Measurements from ENCODE around the gene EXOC3. TPM values are rescaled to one million over a fixed set of nuclear protein-coding genes. Genes with fewer than 3 reads are reported as not detected.
A peak's percentile ranks its signal among the peaks of the same experiment; 100 is the strongest.

Gene EXOC3
- total RNA-seq, 2 experiments from 2014 or later: 72.4 to 77.5 TPM

GRCh38 chr5:415928-416635 is 26.9 kb upstream of the EXOC3 start:
- peaks cover 13% of the 10 kb centered on the region for H3K4me1 Mint-ChIP-seq
- POLR2A ChIA-PET: interaction anchor here (0.6 kb wide), 1 partner anchor 31 kb away, joined by 3 read pairs; no protein-coding TSS in a partner anchor
- no peaks in the 10 kb centered on the region for H3K9me3 Mint-ChIP-seq
- ATAC-seq (ENCODE audit: low read depth) (peak; percentile 23), DNase-seq (no peak)
- H3K27ac Mint-ChIP-seq: no peak overlapping the region
- no peaks in the 10 kb centered on the region for H3K27me3 Mint-ChIP-seq
- no peak overlapping the region for H3K4me3 Mint-ChIP-seq
- peaks cover 12% of the 10 kb centered on the region for H3K36me3 Mint-ChIP-seq

GRCh38 chr5:416636-416960 is 26.4 kb upstream of the EXOC3 start:
- POLR2A ChIA-PET: no interaction called here
- H3K27me3 Mint-ChIP-seq: no peaks in the 10 kb centered on the region
- no peaks in the 10 kb centered on the region for H3K9me3 Mint-ChIP-seq
- H3K4me1 Mint-ChIP-seq: peaks cover 11% of the 10 kb centered on the region
- H3K27ac Mint-ChIP-seq: no peak overlapping the region
- H3K36me3 Mint-ChIP-seq: peaks cover 9% of the 10 kb centered on the region
- DNase-seq: no peak
- H3K4me3 Mint-ChIP-seq: no peak overlapping the region
- ATAC-seq (ENCODE audit: low read depth): no peak

GRCh38 chr5:417301-418161 is 25.4 kb upstream of the EXOC3 start:
- H3K27ac Mint-ChIP-seq: no peak overlapping the region
- POLR2A ChIA-PET: no interaction called here

GRCh38 chr5:418162-419121 is 24.5 kb upstream of the EXOC3 start:
- DNase-seq (no peak), ATAC-seq (ENCODE audit: low read depth) (no peak)
- POLR2A ChIA-PET: interaction anchor here (0.6 kb wide), 1 partner anchor 39 kb away, joined by 3 read pairs; no protein-coding TSS in a partner anchor

More at GRCh38 chr5:417301-418161, 25.4 kb upstream of the EXOC3 start:
- no peak for ATAC-seq (ENCODE audit: low read depth)
- no peaks in the 10 kb centered on the region for H3K27me3 Mint-ChIP-seq
- no peak overlapping the region for H3K4me3 Mint-ChIP-seq
- H3K36me3 Mint-ChIP-seq: peaks cover 5% of the 10 kb centered on the region
- DNase-seq: no peak
- H3K9me3 Mint-ChIP-seq: no peaks in the 10 kb centered on the region
- peaks cover 9% of the 10 kb centered on the region for H3K4me1 Mint-ChIP-seq

GRCh38 chr5:419970-420369 is 23.0 kb upstream of the EXOC3 start:
- Mint-ChIP-seq H3K4me1 (peaks cover 14% of the 10 kb centered on the region), H3K27me3 (no peaks in the 10 kb centered on the region), H3K9me3 (no peaks in the 10 kb centered on the region), H3K36me3 (peaks cover 5% of the 10 kb centered on the region), H3K4me3 (no peak overlapping the region), H3K27ac (peak overlapping the region; percentile 9)
- DNase-seq (no peak), ATAC-seq (ENCODE audit: low read depth) (no peak)
- POLR2A ChIA-PET: no interaction called here

More at GRCh38 chr5:418162-419121, 24.5 kb upstream of the EXOC3 start:
- Mint-ChIP-seq H3K27me3 (no peaks in the 10 kb centered on the region), H3K27ac (no peak overlapping the region), H3K36me3 (peaks cover 6% of the 10 kb centered on the region), H3K4me1 (peaks cover 13% of the 10 kb centered on the region), H3K4me3 (no peak overlapping the region), H3K9me3 (no peaks in the 10 kb centered on the region)

- H3K4me3 Mint-ChIP-seq: no peak overlapping the region
- H3K27ac Mint-ChIP-seq: peak overlapping the region; percentile 9
- H3K4me1 Mint-ChIP-seq: peaks cover 19% of the 10 kb centered on the region
- H3K36me3 Mint-ChIP-seq: peaks cover 5% of the 10 kb centered on the region
- ATAC-seq (ENCODE audit: low read depth) (no peak), DNase-seq (no peak)
- H3K9me3 Mint-ChIP-seq: no peaks in the 10 kb centered on the region
- POLR2A ChIA-PET: no interaction called here
- H3K27me3 Mint-ChIP-seq: no peaks in the 10 kb centered on the region
These were observed 22.2 kb upstream of the EXOC3 start for GRCh38 chr5:420632-421286.

GRCh38 chr5:421287-421880 is 21.6 kb upstream of the EXOC3 start:
- POLR2A ChIA-PET: no interaction called here
- H3K9me3 Mint-ChIP-seq: no peaks in the 10 kb centered on the region
- H3K27ac Mint-ChIP-seq: no peak overlapping the region
- H3K4me3 Mint-ChIP-seq: no peak overlapping the region
- ATAC-seq (ENCODE audit: low read depth) (no peak), DNase-seq (no peak)
- H3K36me3 Mint-ChIP-seq: peaks cover 9% of the 10 kb centered on the region
- peaks cover 21% of the 10 kb centered on the region for H3K4me1 Mint-ChIP-seq
- H3K27me3 Mint-ChIP-seq: no peaks in the 10 kb centered on the region

GRCh38 chr5:421901-422300 is 21.1 kb upstream of the EXOC3 start:
- H3K27ac Mint-ChIP-seq: no peak overlapping the region
- peaks cover 23% of the 10 kb centered on the region for H3K4me1 Mint-ChIP-seq
- H3K4me3 Mint-ChIP-seq: no peak overlapping the region
- ATAC-seq (ENCODE audit: low read depth): no peak
- no peak for DNase-seq
- POLR2A ChIA-PET: no interaction called here
- peaks cover 14% of the 10 kb centered on the region for H3K36me3 Mint-ChIP-seq
- H3K9me3 Mint-ChIP-seq: no peaks in the 10 kb centered on the region
- no peaks in the 10 kb centered on the region for H3K27me3 Mint-ChIP-seq

- POLR2A ChIA-PET: interaction anchor here (1.0 kb wide), 1 partner anchor 23 kb away, joined by 3 read pairs; no protein-coding TSS in a partner anchor
- H3K27ac Mint-ChIP-seq: no peak overlapping the region
- no peak for DNase-seq
- no peak for ATAC-seq (ENCODE audit: low read depth)
- H3K9me3 Mint-ChIP-seq: no peaks in the 10 kb centered on the region
- H3K4me1 Mint-ChIP-seq: peaks cover 23% of the 10 kb centered on the region
- no peaks in the 10 kb centered on the region for H3K27me3 Mint-ChIP-seq
- peaks cover 15% of the 10 kb centered on the region for H3K36me3 Mint-ChIP-seq
- no peak overlapping the region for H3K4me3 Mint-ChIP-seq
These were observed 20.4 kb upstream of the EXOC3 start for GRCh38 chr5:422323-423232.

- Mint-ChIP-seq H3K4me3 (no peak overlapping the region), H3K9me3 (no peaks in the 10 kb centered on the region), H3K27me3 (no peaks in the 10 kb centered on the region), H3K36me3 (peaks cover 18% of the 10 kb centered on the region), H3K27ac (peak overlapping the region; percentile 42), H3K4me1 (peaks cover 23% of the 10 kb centered on the region)
- POLR2A ChIA-PET: interaction anchor here (1.0 kb wide), 1 partner anchor 24 kb away, joined by 3 read pairs; no protein-coding TSS in a partner anchor
- no peak for ATAC-seq (ENCODE audit: low read depth)
- DNase-seq: no peak
These were observed 19.8 kb upstream of the EXOC3 start for GRCh38 chr5:423233-423565.

- ATAC-seq (ENCODE audit: low read depth) (no peak), DNase-seq (no peak)
- Mint-ChIP-seq H3K27ac (peak overlapping the region; percentile 42), H3K36me3 (peaks cover 18% of the 10 kb centered on the region), H3K4me3 (no peak overlapping the region), H3K9me3 (no peaks in the 10 kb centered on the region), H3K4me1 (peaks cover 23% of the 10 kb centered on the region), H3K27me3 (no peaks in the 10 kb centered on the region)
- POLR2A ChIA-PET: no interaction called here
These were observed 19.2 kb upstream of the EXOC3 start for GRCh38 chr5:423626-424261.
